Left colon (tissue), 2 donors: ENCODE measurements around the gene CHD5. TPM values are rescaled to one million over a fixed set of nuclear protein-coding genes. Genes with fewer than 3 reads are reported as not detected.
"Not testable (repeated sequence)": the region's sequence is repeated elsewhere in the genome, so short reads cannot be mapped to it uniquely, and the experiment has no call there.

Source experiments
- ATAC-seq: fragments of 200-7000 bp; cut with Tn5 transposase; one replicate; pipeline ENCODE4 v1.9.1; 2020; ENCODE audit warnings: mild to moderate bottlenecking, moderate library complexity
- DNase-seq, 2 donors: peaks; one replicate each; pipeline ENCODE4 v3.0.0-alpha.2; 2020
- intact Hi-C, 2 donors: fragments of 100-400 bp; cut with DNase I in 1 of 2; cut with micrococcal nuclease in 1 of 2; formaldehyde crosslinking; loops; one replicate each; pipeline versions ENCODE4 v1.11.2 to v1.14.0; 2022; cut with DNase I, micrococcal nuclease
- total RNA-seq, 2 donors: library from RNA; stranded (reverse); fragmentation: NEBNext Ultra II Directional; extraction: Animal tissue kit (Norgen Biotek cat#: 25700); gene quantifications; one replicate each; pipeline ENCODE4 v1.2.1, GENCODE V29; 2021
- donor health status: DM: no; HTN: no; CAD: no.
- donor health status: DM: yes; HTN: yes; CAD: no.

The CHD5 gene
- total RNA-seq, 2 donors from 2014 or later = 0.18 to 0.20 TPM

- intact Hi-C loops = no loop called here
- ATAC-seq = no peak
Measured at GRCh38 chr1:6083801-6084446, 96.2 kb downstream of the CHD5 start.

DNA sequence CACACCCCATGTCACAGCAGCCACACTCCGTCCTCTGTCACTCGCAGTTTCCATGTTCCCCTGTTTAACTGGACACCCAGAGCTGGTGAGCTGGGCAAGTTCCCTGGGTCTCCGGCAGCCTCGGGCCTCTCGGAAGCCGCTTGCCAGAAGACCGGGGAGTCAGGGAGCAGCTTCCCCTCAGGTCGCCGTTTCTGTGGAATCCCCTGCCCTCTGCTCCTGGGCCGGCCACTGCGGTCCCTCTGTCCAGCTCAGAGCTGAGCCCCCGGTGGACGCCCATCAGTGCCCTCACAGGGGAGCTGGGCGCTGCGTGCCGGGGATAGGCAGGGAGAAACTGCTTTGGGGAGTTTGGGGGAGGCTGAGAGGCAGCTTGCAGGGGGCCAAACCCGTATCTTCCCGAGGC, 96.7 kb downstream of the CHD5 start:
- intact Hi-C loops = no loop called here
- DNase-seq = no peak
- no peak for ATAC-seq

More at GRCh38 chr1:6083801-6084446, 96.2 kb downstream of the CHD5 start:
- no peak for DNase-seq

DNA sequence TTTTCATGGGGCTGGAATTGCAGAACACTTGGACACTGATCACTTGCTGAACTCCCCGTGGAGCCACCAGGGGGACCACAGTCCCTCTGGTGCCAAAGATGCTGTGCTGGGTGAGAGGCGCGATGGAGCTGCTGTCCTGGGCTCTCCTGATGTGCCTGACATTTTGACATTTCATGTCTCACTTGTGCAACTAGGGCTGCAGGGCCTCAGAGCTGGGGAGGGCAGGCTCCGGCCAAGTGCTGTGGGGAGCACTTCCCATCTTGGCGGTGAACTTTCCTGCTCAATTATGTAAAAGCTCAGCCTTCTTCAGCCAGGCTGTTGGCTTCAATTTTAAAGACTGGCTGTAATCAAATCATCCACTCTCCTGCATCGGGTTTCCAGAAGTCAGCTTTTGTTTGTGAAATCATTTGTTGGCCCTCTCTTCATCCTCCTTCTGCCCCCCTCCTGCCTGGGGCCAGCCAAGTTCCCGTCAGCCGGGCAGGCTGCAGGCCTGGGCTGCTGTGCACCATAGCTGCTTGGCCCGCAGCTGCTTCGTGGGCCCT, 97.6 kb downstream of the CHD5 start:
- intact Hi-C loops = no loop called here
- DNase-seq = no peak
- no peak for ATAC-seq

- DNase-seq (no peak), ATAC-seq (no peak)
- intact Hi-C loops = no loop called here
Measured at GRCh38 chr1:6081901-6082300, 98.2 kb downstream of the CHD5 start.

DNA sequence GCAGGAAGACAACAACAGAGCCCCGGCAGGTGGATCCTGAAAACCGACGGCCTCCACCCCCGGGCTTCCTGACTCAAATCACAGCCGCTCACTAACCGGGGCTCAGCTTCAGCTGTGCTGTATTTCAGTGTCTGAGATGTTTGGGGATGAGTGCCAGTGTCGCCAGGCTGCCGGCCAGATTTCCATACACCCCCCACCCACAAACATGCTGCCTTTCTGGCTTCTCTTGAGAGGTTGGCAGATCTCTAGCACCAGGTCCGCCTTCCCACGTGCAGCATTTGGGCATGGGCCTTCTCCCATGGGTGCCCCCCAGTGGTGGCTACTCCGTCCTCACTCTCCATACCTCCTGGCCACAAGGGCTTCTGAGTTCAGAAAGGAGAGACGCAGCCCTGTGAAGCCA, 99.7 kb downstream of the CHD5 start:
- DNase-seq (no peak), ATAC-seq (no peak)

GRCh38 chr1:6077919-6078318, 102.2 kb downstream of the CHD5 start:
- DNase-seq (no peak), ATAC-seq (no peak)
- intact Hi-C loops = no loop called here

More for the DNA sequence above, 99.7 kb downstream of the CHD5 start:
- intact Hi-C loops = no loop called here

GRCh38 chr1:6077506-6077905, 102.6 kb downstream of the CHD5 start:
- no peak for ATAC-seq
- DNase-seq = no peak
- intact Hi-C loops = no loop called here

DNA sequence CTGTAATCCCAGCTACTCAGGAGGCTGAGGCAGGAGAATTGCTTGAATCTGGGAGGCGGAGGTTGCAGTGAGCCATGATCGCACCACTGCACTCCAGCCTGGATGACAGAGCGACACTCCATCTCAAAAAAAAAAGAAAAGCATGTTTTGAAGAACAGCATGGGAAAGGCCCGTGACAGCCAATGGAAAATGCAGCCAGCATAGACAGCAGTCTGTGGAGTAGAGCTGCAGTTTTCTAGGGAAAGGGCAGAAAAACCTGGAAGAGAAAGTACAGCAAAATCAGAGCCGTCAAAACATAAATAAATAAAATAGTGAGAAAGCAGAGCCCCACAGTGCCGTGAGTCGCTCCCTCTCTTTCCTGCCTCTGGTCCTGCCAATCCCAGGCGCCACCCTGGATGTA, 103.1 kb downstream of the CHD5 start:
- ATAC-seq, DNase-seq, intact Hi-C loops: not testable (repeated sequence)

GRCh38 chr1:6075748-6076147, 104.4 kb downstream of the CHD5 start:
- peak; percentile 70 for ATAC-seq

GRCh38 chr1:6074192-6074901, 105.8 kb downstream of the CHD5 start:
- ATAC-seq (no peak), DNase-seq (no peak)
- intact Hi-C loops = no loop called here

More at GRCh38 chr1:6075748-6076147, 104.4 kb downstream of the CHD5 start:
- no peak for DNase-seq
- intact Hi-C loops = no loop called here

GRCh38 chr1:6073480-6074053, 106.6 kb downstream of the CHD5 start:
- no peak for DNase-seq
- no peak for ATAC-seq
- intact Hi-C loops = no loop called here

DNA sequence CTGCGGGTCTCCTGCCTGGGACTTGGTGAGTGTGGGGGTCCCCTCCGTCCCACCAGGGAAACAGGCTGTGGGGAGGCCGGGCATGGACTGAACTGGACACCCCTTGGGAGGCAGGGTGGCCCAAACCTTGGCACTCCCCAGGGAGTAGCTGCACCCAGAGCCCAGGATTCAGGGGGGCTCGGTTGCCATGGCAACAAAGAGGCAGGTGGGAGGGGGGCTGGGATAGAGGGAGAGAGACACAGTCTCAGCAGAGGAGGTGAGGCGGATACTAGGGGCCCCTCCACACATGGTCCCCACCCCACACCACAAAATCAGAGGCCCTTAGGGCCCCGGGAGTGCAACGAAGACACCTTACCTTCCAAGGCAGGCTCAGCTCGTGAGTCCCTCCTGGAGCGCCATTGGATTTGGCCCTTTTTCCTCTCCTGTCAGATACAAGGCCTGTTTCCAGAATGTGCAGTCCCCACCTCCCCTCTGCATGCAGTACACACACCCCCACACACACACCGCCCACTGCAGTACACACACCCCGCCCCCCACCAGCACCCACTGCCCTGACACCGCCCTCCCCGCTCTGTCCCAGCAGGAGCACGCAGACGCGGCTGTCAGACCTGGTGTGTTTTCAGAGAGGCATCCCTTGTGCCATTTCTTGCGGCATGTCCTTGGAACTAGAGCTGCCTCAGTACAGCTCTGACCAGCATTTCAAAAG, 107.2 kb downstream of the CHD5 start:
- ATAC-seq (no peak), DNase-seq (no peak)
- intact Hi-C loops = no loop called here

DNA sequence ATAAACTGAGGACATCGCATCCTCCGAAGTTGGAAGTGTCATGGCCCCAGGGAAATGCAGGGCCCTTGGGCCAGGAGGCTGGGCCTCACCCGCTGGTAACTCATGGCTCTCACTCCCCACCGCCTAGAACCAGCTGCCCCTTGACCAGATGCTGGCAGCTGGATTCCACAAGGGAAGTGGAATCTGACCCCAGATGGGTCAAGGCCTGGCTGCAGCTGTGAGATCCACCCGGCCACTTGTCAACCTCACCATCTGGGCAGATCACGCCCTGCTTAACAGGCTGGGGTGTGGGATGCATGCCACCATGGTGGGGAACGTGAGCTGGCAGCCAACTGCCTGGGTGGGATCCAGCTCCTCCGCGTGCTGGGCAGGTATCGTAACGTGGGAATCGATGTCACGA, 108.9 kb downstream of the CHD5 start:
- ATAC-seq (no peak), DNase-seq (no peak)
- intact Hi-C loops = no loop called here

- DNase-seq = no peak
- no peak for ATAC-seq
- intact Hi-C loops = no loop called here
Measured at GRCh38 chr1:6070450-6070974, 109.6 kb downstream of the CHD5 start.

GRCh38 chr1:6069573-6069972, 110.5 kb downstream of the CHD5 start:
- ATAC-seq (no peak), DNase-seq (no peak)
- intact Hi-C loops = no loop called here

GRCh38 chr1:6068932-6069331, 111.2 kb downstream of the CHD5 start:
- no peak for ATAC-seq
- intact Hi-C loops = no loop called here

DNA sequence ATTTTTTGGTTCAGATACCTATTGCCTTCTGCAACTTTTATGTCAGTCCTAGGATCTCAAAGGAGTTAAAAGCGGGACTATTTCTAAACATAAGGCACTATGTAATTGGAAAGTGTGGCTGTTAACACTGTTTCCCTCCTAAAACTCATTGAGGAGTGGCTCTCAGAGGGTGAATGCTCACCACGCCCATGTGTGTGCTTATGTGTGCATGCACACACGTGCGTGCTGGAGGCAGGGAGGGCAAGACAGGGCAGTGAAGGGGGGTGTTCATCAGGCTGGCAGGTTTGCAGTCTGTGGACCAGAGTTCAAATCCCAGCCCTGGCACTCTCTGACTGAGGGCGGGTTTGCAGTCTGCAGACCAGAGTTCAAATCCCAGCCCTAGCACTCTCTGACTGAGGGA, 112.0 kb downstream of the CHD5 start:
- no peak for ATAC-seq
- DNase-seq = no peak
- intact Hi-C loops = no loop called here

More at GRCh38 chr1:6068932-6069331, 111.2 kb downstream of the CHD5 start:
- DNase-seq = no peak

DNA sequence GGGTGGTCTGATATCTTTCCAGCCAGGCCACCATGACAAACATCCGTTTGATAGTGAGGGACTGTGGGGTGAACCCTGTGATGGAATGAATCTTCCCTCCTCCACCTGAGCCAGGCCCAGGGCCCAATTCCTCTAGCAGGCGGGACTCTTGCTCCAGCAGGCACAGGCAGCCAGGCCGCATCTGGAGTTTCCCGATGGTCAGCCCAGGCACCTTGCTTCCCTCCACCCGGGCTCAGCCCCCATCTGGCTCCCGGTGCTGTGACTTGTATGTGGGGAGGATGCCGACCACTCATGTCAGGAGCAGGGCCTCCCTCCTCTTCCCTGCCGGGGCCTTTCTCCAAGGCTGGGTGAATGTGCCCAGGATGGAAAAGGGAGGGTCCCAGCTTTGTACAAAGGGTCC, 113.4 kb downstream of the CHD5 start:
- ATAC-seq (no peak), DNase-seq (no peak)
- intact Hi-C loops = no loop called here
